Measurements from ENCODE around the gene DYRK1B.
"Not testable (repeated sequence)": the region's sequence is repeated elsewhere in the genome, so short reads cannot be mapped to it uniquely, and the experiment has no call there.

The DYRK1B gene

DNA sequence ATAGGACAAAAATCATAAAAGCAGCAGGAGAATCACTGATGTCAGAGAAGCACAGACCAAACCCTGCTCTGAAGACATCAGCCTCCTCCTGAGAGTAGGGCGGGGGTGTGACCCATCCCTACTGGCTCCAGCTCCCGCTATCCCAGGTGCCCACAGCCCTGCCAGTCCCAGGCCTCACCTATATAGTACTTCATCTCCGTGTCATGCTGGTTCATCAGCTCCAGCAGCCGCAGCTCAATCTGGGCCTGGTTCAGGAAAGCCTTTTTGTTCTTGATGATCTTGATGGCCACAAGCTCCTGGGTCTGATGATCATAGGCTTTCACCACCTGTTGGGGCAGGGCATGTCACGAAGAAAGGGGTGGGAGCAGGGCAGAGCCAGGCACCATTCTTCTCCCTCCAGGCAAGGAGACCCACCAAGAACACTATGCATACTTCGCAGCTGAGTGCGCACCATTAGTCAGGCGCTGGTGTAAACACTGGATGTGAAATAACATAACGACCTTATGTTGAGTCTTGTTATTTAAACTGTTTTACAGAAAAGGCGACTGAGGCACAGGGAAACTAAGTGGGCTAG lies 4.2 kb downstream of the DYRK1B start:
- no peak for DNase-seq

GRCh38 chr19:39828654-39829032 lies 5.3 kb downstream of the DYRK1B start:
- DNase-seq, result no peak

DNA sequence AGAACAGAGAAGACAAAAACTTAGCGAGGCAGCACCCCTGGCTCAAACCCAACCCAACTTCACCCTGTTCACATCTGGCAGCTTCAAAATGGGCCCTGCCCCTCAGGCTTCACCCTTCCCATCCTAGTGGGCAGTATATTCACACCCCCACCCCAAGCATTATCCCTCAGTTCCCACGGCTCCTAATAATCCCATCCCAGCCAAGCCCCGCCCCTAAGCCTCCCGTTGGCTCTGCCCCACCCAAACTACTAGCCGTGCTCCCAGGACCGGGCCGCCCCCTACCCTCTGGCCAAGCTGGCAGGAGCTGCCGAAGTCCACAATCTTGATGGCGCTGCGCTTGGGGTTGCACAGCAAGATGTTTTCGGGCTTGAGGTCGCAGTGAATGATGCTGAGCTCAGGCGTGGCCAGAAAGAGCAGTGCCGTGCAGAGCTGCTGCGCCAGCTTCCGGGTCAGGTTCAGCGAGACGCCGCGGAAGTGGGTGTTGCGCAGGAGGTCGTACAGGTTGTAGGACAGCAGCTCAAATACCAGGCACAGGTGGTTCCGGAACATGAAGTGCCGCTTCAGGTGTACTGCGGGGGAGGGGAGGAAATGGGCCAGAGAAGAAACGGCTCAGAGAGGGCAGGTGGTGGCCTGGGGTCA lies 5.8 kb downstream of the DYRK1B start:
- no peak for DNase-seq

GRCh38 chr19:39827216-39827615 lies 6.7 kb downstream of the DYRK1B start:
- no peak for DNase-seq

DNA sequence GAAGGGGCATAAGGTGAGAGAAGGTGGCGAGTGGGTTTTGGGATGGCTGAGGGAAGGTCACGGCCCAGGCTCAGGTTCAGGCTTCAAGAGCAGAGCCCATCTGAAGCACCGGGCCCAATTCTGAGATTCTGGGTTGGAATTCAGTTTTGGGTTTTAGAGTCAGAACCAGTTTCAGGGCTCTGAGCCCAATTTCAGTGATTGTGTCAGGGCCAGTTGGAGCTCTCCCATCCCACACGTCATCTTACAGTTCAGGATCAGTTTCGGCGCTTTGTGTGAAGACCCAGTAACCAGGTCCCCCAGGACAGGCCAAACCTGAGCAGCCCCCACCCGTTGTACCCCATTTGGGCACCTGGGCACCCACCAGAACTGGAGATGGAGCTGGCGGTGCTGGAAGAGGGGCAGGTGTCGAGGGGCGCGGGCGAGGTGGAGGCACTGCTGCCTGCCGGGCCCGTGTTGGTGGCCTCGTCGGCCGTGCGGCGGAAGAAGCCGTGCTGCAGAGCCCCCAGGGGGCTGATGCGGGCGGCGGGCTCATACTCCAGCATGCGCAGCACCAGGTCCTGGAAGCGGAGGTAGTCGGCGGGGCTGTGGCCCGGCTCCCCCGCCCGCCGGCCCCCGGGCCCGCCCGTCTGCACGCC lies 7.5 kb downstream of the DYRK1B start:
- DNase-seq, result no peak

DNA sequence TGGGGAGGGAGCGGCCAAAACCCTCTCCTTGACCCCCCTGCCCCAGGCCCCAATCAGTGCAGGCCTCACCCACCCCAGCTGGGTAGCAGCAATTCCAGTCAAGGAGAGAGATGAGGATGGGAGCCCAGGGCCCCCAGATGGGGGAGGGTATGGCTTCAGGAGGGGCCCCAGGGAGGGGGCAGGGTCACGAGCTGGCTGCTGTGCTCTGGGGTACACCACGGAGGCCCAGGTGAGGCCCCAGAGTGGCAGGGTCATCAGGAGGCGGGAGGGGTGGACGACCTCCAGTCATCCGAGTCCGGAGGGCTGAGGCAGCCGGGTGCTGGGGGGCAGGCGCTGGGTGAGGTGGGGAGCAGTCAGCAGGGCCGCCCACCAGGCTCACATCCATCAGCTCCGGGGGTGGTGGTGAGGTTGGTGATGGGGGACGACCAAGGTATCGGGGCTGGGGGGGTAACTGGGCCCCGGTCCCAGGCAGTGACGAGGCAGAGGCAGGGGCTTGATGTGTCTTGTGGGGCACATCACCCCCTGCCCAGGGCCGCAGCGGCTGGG lies 8.4 kb downstream of the DYRK1B start:
- DNase-seq, result no peak

- no peak for DNase-seq
Measured at GRCh38 chr19:39825093-39825463, 8.9 kb downstream of the DYRK1B start.

DNA sequence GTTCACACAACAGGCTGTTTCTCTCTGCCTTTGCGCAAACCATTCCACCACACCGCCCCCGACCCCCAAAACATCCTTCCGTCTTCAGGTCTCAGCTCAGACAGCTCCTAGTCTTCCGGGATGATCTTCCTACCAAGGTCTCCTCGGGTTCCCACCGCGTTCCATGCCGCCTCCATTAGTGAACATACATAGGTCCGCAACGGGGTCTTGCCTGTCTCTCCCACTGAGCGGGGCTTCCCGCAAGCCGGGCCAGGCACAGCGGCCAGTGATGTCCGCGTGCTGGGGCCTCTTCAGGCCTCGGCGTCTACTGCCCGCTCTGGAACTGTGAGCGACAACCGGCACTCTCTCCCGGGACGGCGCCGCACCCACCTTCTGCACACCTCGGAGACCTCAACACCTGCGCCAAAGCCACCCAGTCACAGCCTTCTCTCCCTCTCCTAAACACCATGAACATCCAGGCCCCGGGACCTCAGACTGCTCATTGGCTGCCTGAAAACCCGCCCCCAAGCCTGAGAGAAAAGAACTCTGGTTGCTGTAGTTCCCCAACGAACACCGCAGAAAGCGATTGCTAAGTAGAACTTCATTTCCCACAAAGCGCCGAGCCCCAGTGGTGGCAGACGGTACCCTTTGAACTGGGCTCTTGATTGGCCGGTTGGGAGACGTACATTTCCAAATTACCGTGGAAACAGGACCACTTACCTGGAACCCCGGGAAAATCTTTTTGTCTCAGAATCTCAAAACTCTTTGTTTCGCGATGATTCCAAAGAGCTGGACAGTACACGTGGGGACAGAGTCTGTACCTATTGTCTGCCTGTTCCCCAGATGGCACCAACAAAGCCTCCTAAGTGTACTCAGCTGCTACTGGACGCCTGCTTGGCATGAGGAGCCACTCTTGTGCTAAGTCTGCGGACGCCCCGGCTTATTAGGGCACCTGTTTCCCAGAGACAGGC lies 9.5 kb downstream of the DYRK1B start:
- DNase-seq, result peak; percentile 78

DNA sequence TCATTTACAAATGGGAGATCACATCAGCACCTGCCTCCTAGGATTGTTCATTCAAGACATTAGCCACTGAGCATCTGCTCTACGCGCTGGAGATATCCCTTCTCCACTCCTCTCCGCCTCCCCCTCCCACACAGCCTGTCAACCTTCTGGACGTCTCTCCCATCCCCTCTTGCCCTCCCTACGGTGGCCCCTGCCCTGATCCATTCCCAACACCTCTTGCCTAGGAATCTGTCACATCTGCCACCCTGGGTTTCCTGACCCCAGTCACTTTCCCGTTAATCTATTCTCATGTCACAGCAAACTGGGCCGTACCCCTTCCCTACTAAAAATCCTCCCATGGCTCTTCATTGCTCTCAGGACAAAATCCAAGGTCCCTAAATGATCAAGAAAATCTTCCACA lies 10.3 kb downstream of the DYRK1B start:
- DNase-seq, result no peak

DNA sequence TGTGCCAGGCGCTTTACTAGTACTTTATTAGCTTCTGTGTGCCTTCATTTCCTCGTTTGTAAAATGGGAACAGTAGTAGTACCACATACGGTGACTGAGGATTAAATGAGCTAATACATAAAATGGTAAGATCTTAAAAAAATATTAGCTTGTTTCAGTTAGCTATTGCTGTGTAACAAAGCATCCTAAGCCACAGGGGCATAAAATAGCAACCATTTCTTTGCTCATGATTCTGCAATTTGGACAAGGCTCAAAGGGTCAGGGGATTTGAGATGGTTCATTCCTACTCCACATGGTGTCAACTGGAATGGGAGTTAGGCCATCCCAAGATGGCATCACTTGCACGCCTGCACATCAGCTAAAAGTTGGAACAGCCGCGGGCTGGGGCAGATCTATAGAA lies 13.3 kb downstream of the DYRK1B start:
- DNase-seq, result no peak

- no peak for DNase-seq
Measured at GRCh38 chr19:39819786-39820185, 14.2 kb downstream of the DYRK1B start.

DNA sequence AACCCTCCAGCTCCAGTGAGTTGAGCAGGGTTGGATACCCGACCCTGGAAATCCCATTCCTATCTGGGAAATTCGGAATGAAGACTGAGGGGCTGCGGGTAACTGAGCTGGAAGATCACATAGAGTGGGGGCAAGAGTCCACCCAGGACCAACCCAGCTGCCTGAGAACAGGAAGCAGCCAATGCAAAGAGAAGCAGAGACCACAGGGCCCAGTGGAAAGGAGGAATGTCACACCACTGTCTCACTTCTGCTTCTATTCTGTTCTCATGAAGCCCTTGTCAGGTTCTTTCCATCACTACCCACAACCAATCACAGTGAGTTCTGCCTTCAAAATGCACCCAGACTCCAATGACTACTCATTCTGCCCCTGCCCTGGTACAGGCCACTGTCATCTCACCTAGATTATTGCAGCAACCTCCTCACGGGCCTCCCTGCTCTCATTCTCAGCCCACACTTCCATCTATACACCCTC lies 15.3 kb downstream of the DYRK1B start:
- no peak for DNase-seq

DNA sequence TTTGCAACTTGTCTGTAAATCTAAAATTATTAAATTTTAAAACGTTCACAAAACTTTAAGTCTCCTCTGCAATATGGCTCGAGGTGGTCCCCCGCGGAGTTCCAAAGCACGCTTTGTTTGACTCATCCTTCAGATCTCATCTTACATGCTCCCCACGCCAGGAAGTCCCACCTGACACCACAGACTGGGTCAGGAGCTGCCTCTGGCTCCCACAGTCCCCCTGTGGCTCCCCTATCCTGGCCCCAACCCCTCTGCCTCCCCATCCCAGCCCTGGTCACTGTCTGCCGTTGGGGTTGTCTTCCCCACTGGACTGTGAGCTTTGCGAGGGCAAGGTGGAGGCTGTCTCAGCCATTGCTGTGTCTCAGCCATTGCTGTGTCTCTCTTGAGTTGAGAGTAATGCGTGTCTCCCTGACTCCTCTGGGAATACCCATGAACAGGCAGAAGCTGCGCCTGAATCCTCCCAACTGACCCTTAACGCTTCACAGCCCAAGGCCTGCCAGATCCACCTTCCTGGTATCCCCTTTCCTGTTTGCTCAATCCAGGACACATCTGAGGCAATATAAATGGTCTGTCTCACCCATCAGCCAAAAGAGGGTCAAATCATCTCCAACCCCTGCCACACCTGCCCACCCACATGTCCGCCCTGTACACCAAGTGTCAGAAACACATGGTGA lies 15.9 kb downstream of the DYRK1B start:
- no peak for DNase-seq

- DNase-seq, result no peak
Measured at GRCh38 chr19:39816287-39817048, 17.5 kb downstream of the DYRK1B start.

DNA sequence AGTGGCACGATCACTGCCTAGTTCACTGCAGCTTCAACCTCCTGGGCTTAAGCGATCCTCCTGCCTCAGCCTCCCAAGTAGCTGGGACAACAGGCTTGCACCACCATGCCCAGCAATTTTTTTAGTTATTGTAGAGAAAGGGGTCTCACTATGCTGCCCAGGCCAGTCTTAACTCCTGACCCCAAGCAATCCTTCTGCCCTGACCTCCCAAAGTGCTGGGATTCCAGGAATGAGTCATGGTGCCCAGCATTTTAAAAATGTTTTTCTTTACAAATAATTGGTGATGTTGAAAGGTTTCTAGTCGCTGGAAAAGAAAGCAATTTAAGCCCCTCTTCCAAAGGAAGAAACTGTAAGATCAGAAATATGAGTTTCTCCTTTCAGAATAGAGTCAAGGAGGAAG lies 19.4 kb downstream of the DYRK1B start:
- no peak for DNase-seq

- DNase-seq, result not testable (repeated sequence)
Measured at GRCh38 chr19:39814111-39814510, 19.9 kb downstream of the DYRK1B start.

DNA sequence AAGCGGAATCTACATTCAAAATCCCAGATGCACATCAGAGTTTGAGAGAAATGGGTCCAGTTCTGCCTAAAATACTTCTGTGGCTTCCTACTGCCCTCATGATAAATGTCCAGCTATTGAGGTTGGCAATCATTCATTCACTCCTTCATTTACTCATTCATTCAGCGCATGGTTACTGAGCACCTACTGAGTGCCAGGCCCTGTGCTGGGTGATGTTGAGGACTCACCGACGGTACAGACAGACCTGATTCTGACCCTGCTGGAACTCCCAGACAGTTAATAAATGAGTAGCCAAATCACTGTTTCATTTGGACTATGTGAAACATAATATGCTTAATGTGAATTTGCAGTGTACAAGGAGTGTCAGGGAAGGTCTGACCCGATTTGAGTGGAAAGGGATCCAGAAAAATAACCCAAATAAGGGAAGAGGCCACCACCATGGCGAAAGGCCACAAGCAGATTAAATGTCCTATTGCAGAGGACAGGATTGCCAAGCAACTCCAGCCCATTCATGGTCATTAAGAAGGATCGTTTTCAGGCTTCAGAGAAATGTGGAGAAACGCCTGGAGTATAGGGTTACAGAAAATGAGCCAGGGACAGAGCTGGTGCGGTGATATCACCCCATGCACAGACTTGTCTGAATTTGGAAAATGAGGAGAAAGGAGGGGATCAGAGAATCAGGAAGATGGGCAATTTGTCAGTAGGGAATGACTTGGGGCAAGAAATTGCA lies 20.5 kb downstream of the DYRK1B start:
- DNase-seq, result no peak

GRCh38 chr19:39811064-39811463 lies 22.9 kb downstream of the DYRK1B start:
- DNase-seq, result no peak

- no peak for DNase-seq
Measured at GRCh38 chr19:39810424-39810823, 23.5 kb downstream of the DYRK1B start.

DNA sequence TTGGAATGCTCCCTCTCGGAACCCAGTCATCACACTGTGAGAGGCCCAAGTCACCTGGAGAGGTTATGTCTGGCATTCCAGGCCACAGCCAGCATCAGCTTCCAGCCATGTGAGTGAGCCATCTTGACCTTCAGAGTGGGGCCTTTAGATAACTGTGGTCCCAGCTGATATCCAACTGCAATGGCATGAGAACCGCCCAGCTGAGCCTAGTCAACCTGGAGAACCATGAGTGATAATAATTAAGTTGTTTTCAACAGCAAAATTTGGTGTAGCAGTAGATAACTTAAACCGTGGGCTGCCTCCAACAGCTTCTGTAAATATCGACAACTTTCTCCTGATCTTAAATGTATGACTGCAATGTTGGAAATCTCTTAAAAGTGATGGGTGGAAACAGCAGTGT lies 24.6 kb downstream of the DYRK1B start:
- no peak for DNase-seq

DNA sequence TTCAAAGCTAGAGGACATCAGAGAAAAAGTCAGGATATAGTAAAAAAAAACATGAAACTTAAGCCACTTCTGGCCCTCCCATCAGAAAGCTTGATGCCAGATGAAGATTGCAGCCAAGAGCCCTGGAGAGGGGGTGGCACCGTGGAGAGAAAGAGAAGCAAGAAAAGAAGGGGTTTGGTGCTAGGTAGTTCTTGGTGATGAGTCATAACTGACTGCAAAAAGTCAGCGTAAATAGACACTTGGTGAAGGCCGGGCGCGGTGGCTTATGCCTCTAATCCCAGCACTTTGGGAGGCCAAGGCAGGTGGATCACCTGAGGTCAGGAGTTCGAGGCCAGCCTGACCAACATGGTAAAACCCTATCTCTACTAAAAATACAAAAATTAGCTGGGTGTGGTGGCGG lies 25.3 kb downstream of the DYRK1B start:
- not testable (repeated sequence) for DNase-seq

All from NCI-H226 (cell line).